Measurements from ENCODE around the gene DGKG.
A peak's percentile ranks its signal among the peaks of the same experiment; 100 is the strongest.

Gene DGKG

GRCh38 chr3:186102687-186103086, 259.3 kb downstream of the DGKG start:
- no peak for DNase-seq

- DNase-seq: no peak
Observed at GRCh38 chr3:186100398-186100797, 261.6 kb downstream of the DGKG start.

GRCh38 chr3:186099178-186099577, 262.9 kb downstream of the DGKG start:
- peak; percentile 36 to 61 for DNase-seq

- DNase-seq: no peak
Observed at GRCh38 chr3:186098740-186099139, 263.3 kb downstream of the DGKG start.

GRCh38 chr3:186097663-186098451, 264.2 kb downstream of the DGKG start:
- DNase-seq: no peak

GRCh38 chr3:186097317-186097662, 264.7 kb downstream of the DGKG start:
- DNase-seq: no peak
